Osteoblast (primary cell): ENCODE results near the gene GRK4. TPM values are rescaled to one million over a fixed set of nuclear protein-coding genes. Genes with fewer than 3 reads are reported as not detected.

ENCODE experiments used
- DNase-seq: peaks from one replicate; pipeline ENCODE4 v3.0.0; 2011; ENCODE audit warnings: low spot score, mixed read lengths; ENCODE audit not compliant: insufficient read length; ENCODE audit errors: missing footprints
- H2AFZ ChIP-seq: 2 replicates; pipeline ENCODE4 v1.6.0; 2011; ENCODE audit warnings: mild to moderate bottlenecking, low read length
- H3K27ac ChIP-seq: 2 replicates; pipeline ENCODE4 v1.5.1; 2011; ENCODE audit warnings: mild to moderate bottlenecking, low read depth, low read length, moderate library complexity
- H3K27me3 ChIP-seq: 2 replicates; pipeline ENCODE4 v1.6.0; 2012; ENCODE audit warnings: mild to moderate bottlenecking, control low read depth, inconsistent platforms, low read length, moderate library complexity; ENCODE audit not compliant: insufficient read depth
- H3K36me3 ChIP-seq: 2 replicates; pipeline ENCODE4 v1.5.1; 2011; ENCODE audit warnings: mild to moderate bottlenecking, low read length, control low read depth, moderate library complexity; ENCODE audit not compliant: insufficient read depth
- H3K4me1 ChIP-seq: 2 replicates; pipeline ENCODE4 v1.5.1; 2011; ENCODE audit warnings: mild to moderate bottlenecking, low read length, control low read depth, moderate library complexity; ENCODE audit not compliant: insufficient read depth
- H3K4me2 ChIP-seq: 2 replicates; pipeline ENCODE4 v1.6.0; 2011; ENCODE audit warnings: mild to moderate bottlenecking, low read length; ENCODE audit not compliant: insufficient read depth
- H3K4me3 ChIP-seq: fragments of 200-600 bp; sonication (generic); 3 replicates; pipeline ENCODE4 v1.5.1; 2012; ENCODE audit warnings: mild to moderate bottlenecking, low read length, inconsistent platforms; ENCODE audit not compliant: insufficient read depth
- H3K79me2 ChIP-seq: 2 replicates; pipeline ENCODE4 v1.6.0; 2012; ENCODE audit warnings: mild to moderate bottlenecking, low read length, control low read depth, inconsistent platforms; ENCODE audit not compliant: insufficient read depth
- H3K9me3 ChIP-seq: 2 replicates; pipeline ENCODE4 v1.5.1; 2011; ENCODE audit warnings: low read depth, low read length, control low read depth
- H4K20me1 ChIP-seq: 2 replicates; pipeline ENCODE4 v1.6.0; 2012; ENCODE audit warnings: mild to moderate bottlenecking, low read length, control low read depth; ENCODE audit not compliant: insufficient read depth
- CTCF ChIP-seq: IDR thresholded peaks from 2 replicates; pipeline ENCODE4 v1.5.1; 2011; ENCODE audit warnings: mild to moderate bottlenecking, low read depth, low read length, moderate library complexity; ENCODE audit errors: extremely low read depth
- total RNA-seq: library from RNA; depleted of rRNA; stranded (reverse); fragments of >200 nt; gene quantifications from 2 replicates; pipeline ENCODE4 v1.2.3, GENCODE V29; 2012

GRK4 gene
- total RNA-seq, 1 donor, result 7.6 TPM

GRCh38 chr4:3066836-3067400 lies 103.5 kb downstream of the GRK4 start:
- Histone ChIP-seq H3K27ac (no peak overlapping the region), H3K79me2 (no peaks in the 10 kb centered on the region), H4K20me1 (no peaks in the 10 kb centered on the region), H2AFZ (no peak overlapping the region), H3K9me3 (no peaks in the 10 kb centered on the region), H3K4me3 (no peak overlapping the region), H3K27me3 (no peaks in the 10 kb centered on the region), H3K4me1 (peaks cover 2% of the 10 kb centered on the region), H3K4me2 (no peak overlapping the region), H3K36me3 (no peaks in the 10 kb centered on the region)
- TF ChIP-seq CTCF, result no peak
- no peak for DNase-seq

- Histone ChIP-seq H3K27ac (no peak overlapping the region), H3K9me3 (no peaks in the 10 kb centered on the region), H3K36me3 (no peaks in the 10 kb centered on the region), H3K4me3 (no peak overlapping the region), H3K27me3 (no peaks in the 10 kb centered on the region), H3K79me2 (no peaks in the 10 kb centered on the region), H3K4me2 (no peak overlapping the region), H4K20me1 (no peaks in the 10 kb centered on the region), H3K4me1 (peaks cover 2% of the 10 kb centered on the region), H2AFZ (no peak overlapping the region)
- TF ChIP-seq CTCF, result no peak
- DNase-seq, result no peak
Measured at GRCh38 chr4:3067473-3068001, 104.2 kb downstream of the GRK4 start.

GRCh38 chr4:3069661-3070199 lies 106.4 kb downstream of the GRK4 start:
- no peaks in the 10 kb centered on the region for H3K79me2 ChIP-seq
- H2AFZ ChIP-seq, result no peak overlapping the region
- TF ChIP-seq CTCF, result no peak
- H3K27me3 ChIP-seq, result no peaks in the 10 kb centered on the region
- H4K20me1 ChIP-seq, result no peaks in the 10 kb centered on the region
- no peak for DNase-seq
- H3K9me3 ChIP-seq, result no peaks in the 10 kb centered on the region
- H3K27ac ChIP-seq, result no peak overlapping the region
- no peaks in the 10 kb centered on the region for H3K36me3 ChIP-seq
- H3K4me1 ChIP-seq, result peaks cover 2% of the 10 kb centered on the region
- H3K4me2 ChIP-seq, result no peak overlapping the region
- H3K4me3 ChIP-seq, result no peak overlapping the region

GRCh38 chr4:3070709-3071500 lies 107.5 kb downstream of the GRK4 start:
- Histone ChIP-seq H3K4me3 (no peak overlapping the region), H3K4me2 (no peak overlapping the region), H3K27me3 (no peaks in the 10 kb centered on the region), H3K79me2 (peaks cover 8% of the 10 kb centered on the region), H3K9me3 (no peaks in the 10 kb centered on the region), H4K20me1 (peaks cover 4% of the 10 kb centered on the region), H3K4me1 (peaks cover 6% of the 10 kb centered on the region), H3K27ac (no peak overlapping the region), H3K36me3 (no peaks in the 10 kb centered on the region), H2AFZ (peak overlapping the region; percentile 25)
- DNase-seq, result no peak
- TF ChIP-seq CTCF, result no peak
